Neural cell (in vitro differentiated cells): ENCODE data around the gene FIGLA. TPM values are rescaled to one million over a fixed set of nuclear protein-coding genes. Genes with fewer than 3 reads are reported as not detected.

Experiments
- H2AFZ ChIP-seq: fragments of 200-600, 300-800 bp; sonication (generic), shearing (Covaris generic); 2 replicates; pipeline ENCODE4 v1.6.0; 2014; ENCODE audit warnings: low read depth, mild to moderate bottlenecking, antibody characterized with exemption, low read length, moderate library complexity
- H3F3A ChIP-seq: fragments of 200-600 bp; shearing (Covaris generic); 2 replicates; pipeline ENCODE4 v1.6.1; 2016; ENCODE audit warnings: mild to moderate bottlenecking, moderate library complexity, mixed read lengths, antibody characterized with exemption, low read length; ENCODE audit not compliant: insufficient read depth, poor library complexity, severe bottlenecking
- H3K27ac ChIP-seq: fragments of 200-600, 300-800 bp; sonication (generic), shearing (Covaris generic); 2 replicates; pipeline ENCODE4 v1.5.1; 2014; ENCODE audit warnings: mild to moderate bottlenecking, low read length, moderate library complexity
- H3K27me3 ChIP-seq: fragments of 300-800, 200-600 bp; sonication (generic), shearing (Covaris generic); 2 replicates; pipeline ENCODE4 v1.6.0; 2014; ENCODE audit warnings: mild to moderate bottlenecking, low read depth, low read length, moderate library complexity; ENCODE audit not compliant: insufficient read depth
- H3K36me3 ChIP-seq: fragments of 300-800, 200-600 bp; sonication (generic), shearing (Covaris generic); 2 replicates; pipeline ENCODE4 v1.5.1; 2014; ENCODE audit warnings: mild to moderate bottlenecking, antibody characterized with exemption, low read length, moderate library complexity; ENCODE audit not compliant: insufficient read depth
- H3K4me2 ChIP-seq: fragments of 300-800, 200-600 bp; sonication (generic), shearing (Covaris generic); 2 replicates; pipeline ENCODE4 v1.6.0; 2014; ENCODE audit warnings: mild to moderate bottlenecking, low read length
- H3K4me3 ChIP-seq: fragments of 300-800, 200-600 bp; sonication (generic), shearing (Covaris generic); 2 replicates; pipeline ENCODE4 v1.5.1; 2014; ENCODE audit warnings: mild to moderate bottlenecking, low read length, moderate library complexity
- H3K79me2 ChIP-seq: fragments of 200-600 bp; shearing (Covaris generic); replicated peaks from 2 replicates; pipeline ENCODE4 v1.6.0; 2014; ENCODE audit warnings: mild to moderate bottlenecking, low read length, moderate library complexity; ENCODE audit not compliant: insufficient read depth
- H3K9ac ChIP-seq: fragments of 300-800, 200-600 bp; sonication (generic), shearing (Covaris generic); 2 replicates; pipeline ENCODE4 v1.6.1; 2016; ENCODE audit warnings: mild to moderate bottlenecking, low read length, mixed read lengths
- H3K9me2 ChIP-seq: fragments of 200-600 bp; shearing (Covaris generic); 2 replicates; pipeline ENCODE4 v1.6.1; 2016; ENCODE audit warnings: mild to moderate bottlenecking, low read length, mixed read lengths; ENCODE audit not compliant: insufficient read depth
- H3K9me3 ChIP-seq: fragments of 200-600, 300-800 bp; sonication (generic), shearing (Covaris generic); 2 replicates; pipeline ENCODE4 v1.6.1; 2016; ENCODE audit warnings: mild to moderate bottlenecking, mixed run types, low read length, moderate library complexity, mixed read lengths
- H4K20me1 ChIP-seq: fragments of 200-600 bp; shearing (Covaris generic); 2 replicates; pipeline ENCODE4 v1.6.1; 2016; ENCODE audit warnings: mild to moderate bottlenecking, mixed run types; ENCODE audit not compliant: insufficient read depth
- EP300 ChIP-seq: fragments of 450-650 bp; conservative IDR thresholded peaks from 2 replicates; pipeline ENCODE4 v1.6.1; 2014; ENCODE audit warnings: antibody characterized with exemption, mild to moderate bottlenecking, moderate library complexity; ENCODE audit not compliant: poor library complexity, severe bottlenecking
- EZH2 ChIP-seq: fragments of 200-600, 300-800 bp; shearing (Covaris generic), sonication (generic); IDR thresholded peaks from 2 replicates; pipeline ENCODE4 v1.6.1; 2014; ENCODE audit warnings: antibody characterized with exemption, low read length, borderline replicate concordance, mild to moderate bottlenecking; ENCODE audit not compliant: insufficient read depth, poor library complexity, severe bottlenecking
- MXI1 ChIP-seq: fragments of 450-650 bp; conservative IDR thresholded peaks from 2 replicates; pipeline ENCODE4 v1.6.1; 2014; ENCODE audit warnings: antibody characterized with exemption, mild to moderate bottlenecking; ENCODE audit not compliant: poor library complexity, severe bottlenecking
- POLR2AphosphoS5 ChIP-seq: IDR thresholded peaks from 2 replicates; pipeline ENCODE4 v1.6.1; 2012
- RAD21 ChIP-seq: fragments of 450-650 bp; conservative IDR thresholded peaks from 2 replicates; pipeline ENCODE4 v1.6.1; 2014; ENCODE audit warnings: antibody characterized with exemption, mild to moderate bottlenecking, moderate library complexity
- REST ChIP-seq: IDR thresholded peaks from 2 replicates; pipeline ENCODE4 v1.6.1; 2012; ENCODE audit warnings: borderline replicate concordance
- SMC3 ChIP-seq: fragments of 450-650 bp; conservative IDR thresholded peaks from 2 replicates; pipeline ENCODE4 v1.6.1; 2014; ENCODE audit warnings: antibody characterized with exemption, mild to moderate bottlenecking, moderate library complexity; ENCODE audit not compliant: poor library complexity
- TAF1 ChIP-seq: IDR thresholded peaks from 2 replicates; pipeline ENCODE4 v1.6.1; 2012; ENCODE audit warnings: low read depth
- polyA plus RNA-seq: library from polyadenylated mRNA; depleted of rRNA; stranded (reverse); fragments of >200 nt; gene quantifications from 2 replicates; pipeline ENCODE4 v1.2.3, GENCODE V29; 2014
- TF ChIP-seq, protein P1 (sequence below): fragments of 450-650 bp; IDR thresholded peaks from 2 replicates; pipeline ENCODE4 v1.5.1; 2014; ENCODE audit warnings: antibody characterized with exemption, mild to moderate bottlenecking, moderate library complexity; ENCODE audit not compliant: poor library complexity, severe bottlenecking

Gene FIGLA
- polyA plus RNA-seq, 1 donor from 2014 or later: not detected

DNA sequence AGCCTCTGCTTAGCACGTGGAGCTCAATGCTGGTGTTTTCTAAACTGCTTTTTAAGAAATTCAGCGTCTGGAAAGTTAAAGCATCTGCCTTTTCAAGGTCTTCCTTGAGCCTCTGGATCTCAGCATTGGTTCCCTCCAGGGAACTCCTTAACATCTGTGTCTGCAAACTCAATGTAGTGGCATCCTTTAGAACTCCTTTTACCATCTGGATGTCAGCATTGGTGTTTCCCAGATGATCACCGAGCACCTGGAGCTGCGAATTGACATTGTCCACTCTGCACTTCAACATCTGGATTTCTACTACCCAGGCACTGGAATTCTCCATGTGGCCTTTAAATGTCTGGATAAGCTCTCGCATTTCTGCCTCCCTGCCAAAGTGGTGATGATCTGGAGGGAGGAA lies 26.3 kb upstream of the FIGLA start:
- TF ChIP-seq RAD21 (no peak), TAF1 (no peak), EP300 (no peak)
- Histone ChIP-seq H3K9me2 (no peaks in the 10 kb centered on the region), H3K79me2 (no peaks in the 10 kb centered on the region)

GRCh38 chr2:70808983-70809958 lies 18.8 kb upstream of the FIGLA start:
- no peak overlapping the region for H3K4me3 ChIP-seq
- no peak overlapping the region for H3K4me2 ChIP-seq
- no peaks in the 10 kb centered on the region for H4K20me1 ChIP-seq
- no peaks in the 10 kb centered on the region for H3K79me2 ChIP-seq
- no peak overlapping the region for H2AFZ ChIP-seq
- H3K9ac ChIP-seq: no peak overlapping the region
- H3F3A ChIP-seq: no peaks in the 10 kb centered on the region
- no peaks in the 10 kb centered on the region for H3K27me3 ChIP-seq
- TF ChIP-seq MXI1 (no peak), REST (no peak), EZH2 (no peak), EP300 (no peak), TAF1 (no peak), POLR2AphosphoS5 (no peak), RAD21 (no peak), SMC3 (no peak)
- TF ChIP-seq, protein P1, sequence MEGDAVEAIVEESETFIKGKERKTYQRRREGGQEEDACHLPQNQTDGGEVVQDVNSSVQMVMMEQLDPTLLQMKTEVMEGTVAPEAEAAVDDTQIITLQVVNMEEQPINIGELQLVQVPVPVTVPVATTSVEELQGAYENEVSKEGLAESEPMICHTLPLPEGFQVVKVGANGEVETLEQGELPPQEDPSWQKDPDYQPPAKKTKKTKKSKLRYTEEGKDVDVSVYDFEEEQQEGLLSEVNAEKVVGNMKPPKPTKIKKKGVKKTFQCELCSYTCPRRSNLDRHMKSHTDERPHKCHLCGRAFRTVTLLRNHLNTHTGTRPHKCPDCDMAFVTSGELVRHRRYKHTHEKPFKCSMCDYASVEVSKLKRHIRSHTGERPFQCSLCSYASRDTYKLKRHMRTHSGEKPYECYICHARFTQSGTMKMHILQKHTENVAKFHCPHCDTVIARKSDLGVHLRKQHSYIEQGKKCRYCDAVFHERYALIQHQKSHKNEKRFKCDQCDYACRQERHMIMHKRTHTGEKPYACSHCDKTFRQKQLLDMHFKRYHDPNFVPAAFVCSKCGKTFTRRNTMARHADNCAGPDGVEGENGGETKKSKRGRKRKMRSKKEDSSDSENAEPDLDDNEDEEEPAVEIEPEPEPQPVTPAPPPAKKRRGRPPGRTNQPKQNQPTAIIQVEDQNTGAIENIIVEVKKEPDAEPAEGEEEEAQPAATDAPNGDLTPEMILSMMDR: no peak
- no peaks in the 10 kb centered on the region for H3K36me3 ChIP-seq
- H3K9me2 ChIP-seq: no peaks in the 10 kb centered on the region
- no peak overlapping the region for H3K27ac ChIP-seq
- no peaks in the 10 kb centered on the region for H3K9me3 ChIP-seq

More for the DNA sequence above, 26.3 kb upstream of the FIGLA start:
- Histone ChIP-seq H4K20me1 (no peaks in the 10 kb centered on the region), H3F3A (no peaks in the 10 kb centered on the region), H3K9me3 (no peaks in the 10 kb centered on the region), H3K4me2 (no peak overlapping the region), H3K36me3 (no peaks in the 10 kb centered on the region), H2AFZ (no peak overlapping the region), H3K27ac (no peak overlapping the region), H3K4me3 (no peak overlapping the region), H3K27me3 (no peaks in the 10 kb centered on the region), H3K9ac (no peak overlapping the region)
